ENCODE results near the gene LDLRAD3.

The LDLRAD3 gene

GRCh38 chr11:35955636-35956035 is 11.8 kb downstream of the LDLRAD3 start:
- DNase-seq (ENCODE audit: low read depth in 2 of 2): no peak

GRCh38 chr11:35962369-35963138 is 18.7 kb downstream of the LDLRAD3 start:
- no peak for DNase-seq (ENCODE audit: low read depth in 2 of 2)

- DNase-seq (ENCODE audit: low read depth in 2 of 2): no peak
Observed at GRCh38 chr11:35963911-35964310, 20.0 kb downstream of the LDLRAD3 start.

GRCh38 chr11:35964841-35965240 is 21.0 kb downstream of the LDLRAD3 start:
- DNase-seq (ENCODE audit: low read depth in 2 of 2): no peak

GRCh38 chr11:35967042-35967441 is 23.2 kb downstream of the LDLRAD3 start:
- DNase-seq (ENCODE audit: low read depth in 2 of 2): no peak

- DNase-seq (ENCODE audit: low read depth in 2 of 2): no peak
Observed at GRCh38 chr11:35968386-35969088, 24.7 kb downstream of the LDLRAD3 start.

GRCh38 chr11:35969089-35970042 is 25.5 kb downstream of the LDLRAD3 start:
- DNase-seq (ENCODE audit: low read depth in 2 of 2): no peak

- DNase-seq (ENCODE audit: low read depth in 2 of 2): no peak
Observed at GRCh38 chr11:35970445-35970844, 26.6 kb downstream of the LDLRAD3 start.

- no peak for DNase-seq (ENCODE audit: low read depth in 2 of 2)
Observed at GRCh38 chr11:35971841-35972422, 28.1 kb downstream of the LDLRAD3 start.

GRCh38 chr11:35974882-35975589 is 31.2 kb downstream of the LDLRAD3 start:
- no peak for DNase-seq (ENCODE audit: low read depth in 2 of 2)

- no peak for DNase-seq (ENCODE audit: low read depth in 2 of 2)
Observed at GRCh38 chr11:35976434-35976833, 32.6 kb downstream of the LDLRAD3 start.

- no peak for DNase-seq (ENCODE audit: low read depth in 2 of 2)
Observed at GRCh38 chr11:35978183-35978582, 34.3 kb downstream of the LDLRAD3 start.

- DNase-seq (ENCODE audit: low read depth in 2 of 2): no peak
Observed at GRCh38 chr11:35978891-35979290, 35.0 kb downstream of the LDLRAD3 start.

GRCh38 chr11:35980686-35981390 is 37.0 kb downstream of the LDLRAD3 start:
- no peak for DNase-seq (ENCODE audit: low read depth in 2 of 2)

- no peak for DNase-seq (ENCODE audit: low read depth in 2 of 2)
Observed at GRCh38 chr11:35981581-35981980, 37.7 kb downstream of the LDLRAD3 start.

- no peak for DNase-seq (ENCODE audit: low read depth in 2 of 2)
Observed at GRCh38 chr11:35982061-35982460, 38.2 kb downstream of the LDLRAD3 start.

GRCh38 chr11:35983981-35984380 is 40.1 kb downstream of the LDLRAD3 start:
- no peak for DNase-seq (ENCODE audit: low read depth in 2 of 2)

- DNase-seq (ENCODE audit: low read depth in 2 of 2): no peak
Observed at GRCh38 chr11:35986947-35987346, 43.1 kb downstream of the LDLRAD3 start.

GRCh38 chr11:35990170-35990569 is 46.3 kb downstream of the LDLRAD3 start:
- no peak for DNase-seq (ENCODE audit: low read depth in 2 of 2)

- DNase-seq (ENCODE audit: low read depth in 2 of 2): no peak
Observed at GRCh38 chr11:35990816-35991215, 47.0 kb downstream of the LDLRAD3 start.

All from stimulated activated CD8-positive, alpha-beta memory T cell treated with anti-CD3 and anti-CD28 coated beads, Interleukin-15, amount 100 ng/mL, for 48 hours (primary cell).